Activated CD8-positive, alpha-beta T cell treated with anti-CD3 and anti-CD28 coated beads, Interleukin-2, amount 10 ng/mL, durations not matched to agents 7 days and 5 days (primary cell): ENCODE results near the gene ZSCAN5B. TPM values are rescaled to one million over a fixed set of nuclear protein-coding genes. Genes with fewer than 3 reads are reported as not detected.
"Not testable (repeated sequence)": the region's sequence is repeated elsewhere in the genome, so short reads cannot be mapped to it uniquely, and the experiment has no call there.

ENCODE experiments used
- ATAC-seq: fragments of 150-1000 bp; cut with Tn5 transposase; one replicate; pipeline ENCODE4 v1.10.0; 2021; ENCODE audit warnings: moderate library complexity
- CTCF ChIA-PET: fragments of 350-600 bp; sonication (Branson Sonifier 250); formaldehyde crosslinking; loops from one replicate; lab custom pipeline; 2021; ENCODE audit warnings: antibody characterized with exemption; lab: Charles Lee
- POLR2A ChIA-PET: fragments of 350-600 bp; sonication (Branson Sonifier 250); formaldehyde crosslinking; loops from one replicate; lab custom pipeline; 2021; ENCODE audit warnings: antibody characterized with exemption; lab: Charles Lee
- DNase-seq: peaks from one replicate; pipeline ENCODE4 v3.0.0-alpha.2; 2020
- H3K27ac Mint-ChIP-seq: one replicate; pipeline ENCODE4 v1.8.0; 2021; ENCODE audit warnings: mild to moderate bottlenecking, mixed read lengths
- H3K27me3 Mint-ChIP-seq: one replicate; pipeline ENCODE4 v1.8.0; 2021; ENCODE audit warnings: low read depth, mixed read lengths
- H3K36me3 Mint-ChIP-seq: one replicate; pipeline ENCODE4 v1.8.0; 2021; ENCODE audit warnings: low read depth, mixed read lengths
- H3K4me1 Mint-ChIP-seq: one replicate; pipeline ENCODE4 v1.8.0; 2021; ENCODE audit warnings: low read depth, mixed read lengths
- H3K4me3 Mint-ChIP-seq: one replicate; pipeline ENCODE4 v1.8.0; 2021; ENCODE audit warnings: mild to moderate bottlenecking, mixed read lengths
- H3K9me3 Mint-ChIP-seq: one replicate; pipeline ENCODE4 v1.8.0; 2022; ENCODE audit warnings: mixed read lengths; ENCODE audit not compliant: insufficient read depth
- total RNA-seq, 2 experiments: library from RNA; stranded (reverse); gene quantifications; one replicate each; pipeline ENCODE4 v1.2.3, GENCODE V29; 2021

The ZSCAN5B gene
- total RNA-seq, 2 experiments from 2014 or later, result not detected

DNA sequence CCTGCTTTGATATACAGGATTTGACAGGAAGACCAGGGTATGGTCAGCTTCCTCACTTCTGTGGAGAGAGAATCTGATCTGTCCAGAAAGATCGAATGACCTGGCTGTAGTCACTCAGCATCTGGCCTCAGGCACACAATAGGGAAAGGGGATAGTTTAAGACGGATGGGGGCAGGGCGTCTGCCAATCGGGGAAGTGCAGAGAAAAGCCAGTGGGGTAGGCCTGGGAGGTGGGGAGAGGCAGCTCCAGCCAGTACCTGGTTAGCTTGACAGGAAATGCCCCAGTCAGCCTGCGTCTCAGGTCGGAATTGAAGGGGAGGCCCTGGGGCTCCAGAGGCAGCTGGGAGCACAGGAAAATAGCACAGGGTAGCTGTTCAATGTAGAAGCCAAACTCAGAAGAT is 44.1 kb downstream of the ZSCAN5B start:
- Mint-ChIP-seq H3K36me3 (peaks cover 13% of the 10 kb centered on the region), H3K9me3 (no peaks in the 10 kb centered on the region), H3K4me1 (peaks cover 16% of the 10 kb centered on the region), H3K27ac (peak overlapping the region; percentile 69), H3K27me3 (no peaks in the 10 kb centered on the region), H3K4me3 (no peak overlapping the region)
- ChIA-PET CTCF (interaction anchor here (1.0 kb wide), 1 partner anchor 15 kb away, joined by 3 read pairs; no protein-coding TSS in a partner anchor), POLR2A (no interaction called here)
- DNase-seq (no peak), ATAC-seq (peak; percentile 30)

DNA sequence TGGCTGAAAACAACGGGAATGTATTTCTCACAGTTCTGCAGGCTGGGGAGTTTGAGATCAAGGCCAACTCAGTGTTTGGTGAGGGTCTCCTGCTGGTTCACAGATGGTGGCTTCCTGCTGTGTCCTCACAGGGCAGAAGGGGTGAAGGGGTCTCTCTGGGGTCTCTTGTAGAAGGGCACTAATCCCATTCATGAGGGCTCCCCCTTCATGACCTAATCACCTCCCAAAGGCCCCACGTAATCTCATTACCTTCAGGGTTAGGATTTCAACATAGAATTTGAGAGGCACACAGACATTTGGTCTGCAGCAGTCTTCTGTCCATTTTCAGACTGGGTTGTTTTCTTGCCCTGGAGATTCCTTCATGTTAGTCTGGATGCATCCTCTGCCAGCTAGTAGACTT is 44.9 kb downstream of the ZSCAN5B start:
- Mint-ChIP-seq H3K27ac (no peak overlapping the region), H3K4me1 (peaks cover 16% of the 10 kb centered on the region), H3K27me3 (no peaks in the 10 kb centered on the region), H3K36me3 (peaks cover 15% of the 10 kb centered on the region), H3K4me3 (no peak overlapping the region), H3K9me3 (no peaks in the 10 kb centered on the region)
- ATAC-seq, result no peak
- ChIA-PET POLR2A (no interaction called here), CTCF (interaction anchor here (1.0 kb wide), 1 partner anchor 15 kb away, joined by 3 read pairs; no protein-coding TSS in a partner anchor)
- DNase-seq, result no peak

GRCh38 chr19:56150358-56150757 is 47.2 kb downstream of the ZSCAN5B start:
- no peaks in the 10 kb centered on the region for H3K9me3 Mint-ChIP-seq
- no peak overlapping the region for H3K27ac Mint-ChIP-seq
- ChIA-PET CTCF (no interaction called here), POLR2A (no interaction called here)
- no peak overlapping the region for H3K4me3 Mint-ChIP-seq
- peaks cover 15% of the 10 kb centered on the region for H3K36me3 Mint-ChIP-seq
- H3K27me3 Mint-ChIP-seq, result no peaks in the 10 kb centered on the region
- H3K4me1 Mint-ChIP-seq, result peaks cover 16% of the 10 kb centered on the region
- no peak for ATAC-seq
- DNase-seq, result no peak

DNA sequence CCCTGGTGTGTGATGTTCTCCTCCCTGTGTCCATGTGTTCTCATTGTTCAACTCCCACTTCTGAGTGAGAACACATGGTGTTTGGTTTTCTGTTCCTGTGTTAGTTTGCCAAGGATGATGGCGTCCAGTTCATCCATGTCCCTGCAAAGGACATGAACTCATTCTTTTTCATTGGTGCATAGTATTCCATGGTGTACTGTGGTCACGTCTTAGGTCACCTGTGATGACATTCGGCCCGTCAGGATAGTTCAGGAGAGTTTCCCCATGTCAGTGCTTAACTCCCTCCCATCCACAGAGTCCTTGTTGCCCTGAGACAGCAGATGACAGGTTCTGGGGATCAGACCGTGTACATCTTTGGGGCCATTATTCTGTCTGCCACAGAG is 47.9 kb downstream of the ZSCAN5B start:
- Mint-ChIP-seq H3K27ac (peak overlapping the region; percentile 67), H3K36me3 (peaks cover 15% of the 10 kb centered on the region), H3K9me3 (no peaks in the 10 kb centered on the region), H3K4me3 (no peak overlapping the region), H3K27me3 (no peaks in the 10 kb centered on the region), H3K4me1 (peaks cover 17% of the 10 kb centered on the region)
- DNase-seq (no peak), ATAC-seq (no peak)
- POLR2A ChIA-PET, result no interaction called here
- CTCF ChIA-PET, result no interaction called here

DNA sequence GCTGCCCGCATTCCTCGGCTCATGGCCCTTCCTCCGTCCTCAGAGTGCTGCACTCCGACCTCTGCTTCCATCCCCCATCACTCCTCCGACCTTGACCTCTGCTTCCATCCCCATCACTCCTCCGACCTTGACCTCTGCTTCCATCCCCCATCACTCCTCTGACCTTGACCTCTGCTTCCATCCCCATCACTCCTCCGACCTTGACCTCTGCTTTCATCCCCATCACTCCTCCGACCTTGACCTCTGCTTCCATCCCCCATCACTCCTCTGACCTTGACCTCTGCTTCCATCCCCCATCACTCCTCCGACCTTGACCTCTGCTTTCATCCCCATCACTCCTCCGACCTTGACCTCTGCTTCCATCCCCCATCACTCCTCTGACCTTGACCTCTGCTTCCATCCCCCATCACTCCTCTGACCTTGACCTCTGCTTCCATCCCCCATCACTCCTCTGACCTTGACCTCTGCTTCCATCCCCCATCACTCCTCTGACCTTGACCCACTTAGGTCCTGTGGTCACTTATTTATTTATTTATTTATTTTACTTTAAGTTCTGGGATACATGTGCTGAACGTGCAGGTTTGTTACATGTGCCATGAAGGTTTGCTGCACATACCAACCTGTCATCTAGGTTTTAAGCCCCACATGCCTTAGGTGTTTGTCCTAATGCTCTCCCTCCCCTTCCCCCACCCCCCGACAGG is 48.5 kb downstream of the ZSCAN5B start:
- POLR2A ChIA-PET, H3K9me3 Mint-ChIP-seq, CTCF ChIA-PET, H3K4me3 Mint-ChIP-seq, H3K27me3 Mint-ChIP-seq, ATAC-seq, DNase-seq, H3K27ac Mint-ChIP-seq: not testable (repeated sequence)
- Mint-ChIP-seq H3K36me3 (peaks cover 15% of the 10 kb centered on the region), H3K4me1 (peaks cover 23% of the 10 kb centered on the region)

DNA sequence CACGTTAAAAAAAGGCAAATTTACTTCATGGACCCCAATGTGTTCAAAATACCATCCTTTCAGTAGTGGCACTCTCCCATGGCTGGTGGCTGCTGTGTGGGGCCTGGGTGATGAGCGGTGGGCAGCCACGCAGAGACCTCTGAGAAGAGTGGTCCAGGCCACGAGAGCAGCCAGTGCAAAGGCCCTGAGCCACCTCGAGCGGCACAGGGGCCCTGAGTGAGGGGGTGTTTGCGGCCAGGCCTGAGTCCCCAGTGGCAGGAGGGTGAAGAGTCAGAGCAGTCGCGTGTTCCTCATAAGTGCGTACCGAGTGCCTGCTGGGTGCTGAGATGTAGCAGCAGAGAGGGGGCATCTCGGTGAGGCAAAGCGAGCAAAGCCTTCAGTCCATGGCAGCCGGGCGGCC is 49.5 kb downstream of the ZSCAN5B start:
- POLR2A ChIA-PET, result no interaction called here
- DNase-seq (no peak), ATAC-seq (no peak)
- Mint-ChIP-seq H3K9me3 (no peaks in the 10 kb centered on the region), H3K4me3 (no peak overlapping the region), H3K4me1 (peaks cover 22% of the 10 kb centered on the region), H3K36me3 (peaks cover 15% of the 10 kb centered on the region), H3K27ac (no peak overlapping the region), H3K27me3 (no peaks in the 10 kb centered on the region)
- CTCF ChIA-PET, result no interaction called here

DNA sequence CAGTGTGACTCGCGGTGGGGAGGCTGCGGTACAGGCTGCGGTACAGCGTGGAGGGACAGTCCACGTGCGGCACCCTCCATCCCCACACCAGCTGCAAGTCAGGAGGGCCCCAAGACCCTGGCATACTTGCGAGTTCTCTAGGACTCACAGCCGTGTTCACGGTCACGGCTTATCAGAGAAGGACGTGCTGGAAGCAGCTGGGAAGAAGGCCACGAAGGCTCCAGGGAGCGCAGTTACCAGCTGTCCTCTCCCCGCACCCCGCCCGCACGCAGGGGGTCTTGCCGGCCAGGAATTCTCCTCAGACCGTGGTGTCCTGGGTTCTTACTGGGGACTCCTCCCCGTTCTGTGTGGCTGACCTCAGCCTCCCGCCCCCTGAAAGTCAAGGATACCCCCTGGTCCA is 50.3 kb downstream of the ZSCAN5B start:
- POLR2A ChIA-PET, result no interaction called here
- H3K27ac Mint-ChIP-seq, result no peak overlapping the region
- CTCF ChIA-PET, result no interaction called here

DNA sequence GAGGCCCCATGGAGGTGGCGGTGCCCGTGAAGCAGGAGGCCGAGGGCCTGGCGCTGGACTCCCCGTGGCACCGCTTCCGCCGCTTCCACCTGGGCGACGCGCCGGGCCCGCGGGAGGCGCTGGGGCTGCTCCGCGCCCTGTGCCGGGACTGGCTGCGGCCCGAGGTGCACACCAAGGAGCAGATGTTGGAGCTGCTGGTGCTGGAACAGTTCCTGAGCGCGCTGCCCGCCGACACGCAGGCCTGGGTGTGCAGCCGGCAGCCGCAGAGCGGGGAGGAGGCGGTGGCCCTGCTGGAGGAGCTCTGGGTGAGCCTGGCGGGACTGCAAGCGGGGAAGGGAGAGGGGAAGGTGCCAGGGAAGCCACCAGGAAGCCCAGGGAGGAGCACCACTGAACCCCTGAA is 50.7 kb downstream of the ZSCAN5B start:
- Mint-ChIP-seq H3K36me3 (peaks cover 15% of the 10 kb centered on the region), H3K27ac (no peak overlapping the region), H3K9me3 (no peaks in the 10 kb centered on the region), H3K27me3 (no peaks in the 10 kb centered on the region), H3K4me1 (peaks cover 25% of the 10 kb centered on the region), H3K4me3 (no peak overlapping the region)
- POLR2A ChIA-PET, result no interaction called here
- CTCF ChIA-PET, result no interaction called here
- DNase-seq, result no peak
- no peak for ATAC-seq

More for the DNA sequence above, 50.3 kb downstream of the ZSCAN5B start:
- H3K27me3 Mint-ChIP-seq, result no peaks in the 10 kb centered on the region
- DNase-seq (no peak), ATAC-seq (no peak)
- H3K9me3 Mint-ChIP-seq, result no peaks in the 10 kb centered on the region
- H3K36me3 Mint-ChIP-seq, result peaks cover 15% of the 10 kb centered on the region
- no peak overlapping the region for H3K4me3 Mint-ChIP-seq
- peaks cover 22% of the 10 kb centered on the region for H3K4me1 Mint-ChIP-seq

DNA sequence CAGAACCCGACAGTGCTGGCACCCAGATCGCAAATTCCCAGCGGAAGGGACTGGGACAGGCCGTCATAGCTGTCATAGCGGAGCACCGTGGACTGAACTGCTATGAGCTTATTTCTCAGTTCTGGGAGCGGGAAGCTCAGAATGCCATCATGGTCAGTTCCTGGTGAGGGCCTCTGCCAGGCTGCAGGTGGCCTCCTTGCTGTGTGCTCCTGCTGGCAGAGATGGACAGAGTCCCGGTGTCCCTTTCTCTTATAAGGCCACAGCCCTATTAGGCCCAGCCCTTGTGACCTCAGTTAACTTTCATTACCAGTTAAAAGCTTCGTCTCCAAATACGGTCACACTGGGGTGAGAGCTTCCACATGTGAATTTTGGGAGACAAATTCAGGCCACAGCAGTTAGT is 51.9 kb downstream of the ZSCAN5B start:
- Mint-ChIP-seq H3K9me3 (no peaks in the 10 kb centered on the region), H3K27ac (no peak overlapping the region), H3K4me1 (peaks cover 28% of the 10 kb centered on the region), H3K27me3 (no peaks in the 10 kb centered on the region), H3K4me3 (no peak overlapping the region), H3K36me3 (peaks cover 15% of the 10 kb centered on the region)
- ATAC-seq (no peak), DNase-seq (no peak)
- POLR2A ChIA-PET, result no interaction called here
- CTCF ChIA-PET, result no interaction called here

DNA sequence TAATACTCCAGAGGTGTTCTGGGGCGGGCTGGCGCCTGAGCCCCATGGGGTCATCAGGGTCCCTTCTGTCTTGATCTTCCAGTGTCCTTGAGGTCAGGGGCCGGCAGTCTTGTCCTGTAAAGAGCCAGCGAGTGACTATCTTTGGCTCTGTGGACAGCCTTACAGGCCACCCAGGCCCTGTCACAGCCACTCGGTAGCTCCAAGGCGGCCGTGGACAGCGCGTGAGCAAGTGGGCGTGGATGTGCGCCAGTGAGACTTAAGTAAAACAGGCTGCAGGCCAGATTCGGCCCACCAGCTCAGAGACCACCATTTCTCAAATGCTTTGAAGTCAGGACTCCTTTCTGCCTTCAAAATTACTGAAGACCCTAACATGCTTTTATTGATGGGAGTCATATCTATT is 52.8 kb downstream of the ZSCAN5B start:
- Mint-ChIP-seq H3K4me3 (no peak overlapping the region), H3K4me1 (peaks cover 35% of the 10 kb centered on the region), H3K27ac (no peak overlapping the region), H3K27me3 (no peaks in the 10 kb centered on the region), H3K36me3 (peaks cover 11% of the 10 kb centered on the region), H3K9me3 (no peaks in the 10 kb centered on the region)
- ChIA-PET CTCF (no interaction called here), POLR2A (no interaction called here)
- DNase-seq (no peak), ATAC-seq (no peak)

- H3K9me3 Mint-ChIP-seq, result no peaks in the 10 kb centered on the region
- H3K36me3 Mint-ChIP-seq, result peaks cover 7% of the 10 kb centered on the region
- H3K4me1 Mint-ChIP-seq, result peaks cover 38% of the 10 kb centered on the region
- DNase-seq (no peak), ATAC-seq (no peak)
- CTCF ChIA-PET, result no interaction called here
- POLR2A ChIA-PET, result no interaction called here
- H3K27me3 Mint-ChIP-seq, result no peaks in the 10 kb centered on the region
- H3K27ac Mint-ChIP-seq, result peak overlapping the region; percentile 13
- H3K4me3 Mint-ChIP-seq, result no peak overlapping the region
Observed at GRCh38 chr19:56144376-56144775, 53.2 kb downstream of the ZSCAN5B start.

- ChIA-PET POLR2A (interaction anchor here (1.5 kb wide), 1 partner anchor 22 kb away, joined by 7 read pairs; no protein-coding TSS in a partner anchor), CTCF (interaction anchor here (1.0 kb wide), 1 partner anchor 62 kb away, joined by 3 read pairs; no protein-coding TSS in a partner anchor)
- no peak overlapping the region for H3K4me3 Mint-ChIP-seq
- H3K36me3 Mint-ChIP-seq, result peaks cover 1% of the 10 kb centered on the region
- H3K4me1 Mint-ChIP-seq, result peaks cover 40% of the 10 kb centered on the region
- no peaks in the 10 kb centered on the region for H3K9me3 Mint-ChIP-seq
- no peaks in the 10 kb centered on the region for H3K27me3 Mint-ChIP-seq
- DNase-seq, result no peak
- no peak for ATAC-seq
- peak overlapping the region; percentile 30 for H3K27ac Mint-ChIP-seq
Observed at GRCh38 chr19:56142897-56143434, 54.6 kb downstream of the ZSCAN5B start.
